ENCODE results near the gene RPP21. TPM values are rescaled to one million over a fixed set of nuclear protein-coding genes. Genes with fewer than 3 reads are reported as not detected.

Gene RPP21
- total RNA-seq = 16.4 TPM

GRCh38 chr6:30344868-30345671, at the start of gene RPP21:
Gene RPP21 (plus strand): TSS chr6:30345156. CDS start chr6:30345172, 16 bp downstream.

GRCh38 chr6:30326526-30327231, 18.3 kb upstream of the RPP21 start, which contains the start of gene TRIM39:
Gene TRIM39 (plus strand): TSS chr6:30326927. CDS start chr6:30329318, 2,391 bp downstream.

Small RNA genes lying within 50 kb of the gene (small RNA-seq; reads per million reads assigned to genes)
- gene HLA-N = not detected

Other genes starting within 250 kb of the RPP21 start
- gene TRIM31, start 232.1 kb upstream of the RPP21 start, total RNA-seq = not detected
- gene TRIM40, start 209.0 kb upstream of the RPP21 start, total RNA-seq = not detected
- gene TRIM10, start 183.9 kb upstream of the RPP21 start, total RNA-seq = 0.23 TPM
- gene TRIM15, start 181.6 kb upstream of the RPP21 start, total RNA-seq = not detected
- 21.7 TPM for gene TRIM26, start 131.8 kb upstream of the RPP21 start, total RNA-seq
- 8.3 TPM for gene TRIM39, start 18.2 kb upstream of the RPP21 start, total RNA-seq
- 44.1 TPM for gene HLA-E, start 144.4 kb downstream of the RPP21 start, total RNA-seq
- gene GNL1, start 211.3 kb downstream of the RPP21 start, total RNA-seq = 49.4 TPM
- gene PRR3, start 212.1 kb downstream of the RPP21 start, total RNA-seq = 13.4 TPM
- gene ABCF1, start 226.3 kb downstream of the RPP21 start, total RNA-seq = 36.0 TPM

Data from diencephalon (tissue), 1 donor.